ENCODE measurements around the gene OAS2.
"Not testable (repeated sequence)": the region's sequence is repeated elsewhere in the genome, so short reads cannot be mapped to it uniquely, and the experiment has no call there.

Gene OAS2

DNA sequence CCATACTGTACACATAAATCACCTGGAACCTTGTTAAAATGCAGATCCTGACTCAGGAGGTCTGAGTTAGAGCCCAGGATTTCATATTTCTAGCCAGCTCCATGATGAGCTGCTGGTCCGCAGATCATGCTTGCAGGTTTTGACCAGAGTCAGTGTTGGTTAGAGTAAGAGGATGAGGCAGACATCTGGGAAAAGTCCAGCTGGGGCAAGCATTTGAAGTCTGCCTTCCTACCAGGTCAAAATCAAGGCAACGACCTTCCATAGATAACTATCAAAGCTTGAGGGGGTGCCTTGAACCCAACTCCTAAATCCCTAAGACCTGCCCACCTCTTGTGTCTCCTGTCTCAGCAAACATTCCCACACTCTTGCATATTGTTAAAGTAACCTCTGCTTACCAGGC, 9.2 kb downstream of the OAS2 start:
- DNase-seq = no peak

DNA sequence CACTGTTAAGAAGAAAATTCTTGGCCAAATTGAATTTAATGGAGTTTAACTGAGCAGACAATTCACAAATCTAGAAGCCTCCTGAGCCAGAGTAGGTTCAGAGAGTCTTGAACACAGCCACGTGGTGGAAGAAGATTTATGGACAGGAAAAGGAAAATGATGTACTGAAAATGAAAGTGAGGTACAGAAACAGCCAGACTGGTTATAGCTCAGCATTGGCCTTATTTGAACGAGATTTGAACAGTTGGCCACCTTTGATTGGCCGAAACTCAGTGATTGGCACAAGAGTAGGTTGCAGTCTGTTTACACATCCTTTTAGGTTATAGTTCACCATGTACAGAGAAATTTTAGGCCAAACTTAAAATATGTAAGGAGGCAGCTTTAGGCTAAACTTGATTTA, 9.9 kb downstream of the OAS2 start:
- no peak for DNase-seq

DNA sequence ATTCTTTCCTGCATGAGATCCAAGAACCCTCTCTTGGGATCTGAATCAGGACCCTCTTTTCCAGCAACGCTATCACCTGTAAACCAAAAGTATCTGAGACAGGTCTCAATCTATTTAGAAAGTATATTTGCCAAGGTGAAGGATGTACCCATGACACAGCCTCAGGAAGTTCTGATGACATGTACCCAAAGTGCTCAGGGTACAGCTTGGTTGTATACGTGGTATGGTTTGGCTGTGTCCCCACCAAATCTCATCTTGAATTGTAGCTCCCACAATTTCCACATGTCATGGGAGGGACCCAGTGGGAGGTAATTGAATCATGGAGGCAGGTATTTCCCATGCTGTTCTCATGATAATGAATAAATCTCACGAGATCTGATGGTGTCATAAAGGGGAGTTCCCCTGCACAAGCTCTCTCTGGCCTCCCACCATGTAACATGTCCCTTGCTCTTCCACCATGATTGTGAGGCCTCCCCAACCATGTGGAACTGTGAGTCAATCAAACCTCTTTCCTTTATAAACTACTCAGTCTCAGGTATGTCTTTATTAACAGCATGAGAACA, 10.6 kb downstream of the OAS2 start:
- not testable (repeated sequence) for DNase-seq

DNA sequence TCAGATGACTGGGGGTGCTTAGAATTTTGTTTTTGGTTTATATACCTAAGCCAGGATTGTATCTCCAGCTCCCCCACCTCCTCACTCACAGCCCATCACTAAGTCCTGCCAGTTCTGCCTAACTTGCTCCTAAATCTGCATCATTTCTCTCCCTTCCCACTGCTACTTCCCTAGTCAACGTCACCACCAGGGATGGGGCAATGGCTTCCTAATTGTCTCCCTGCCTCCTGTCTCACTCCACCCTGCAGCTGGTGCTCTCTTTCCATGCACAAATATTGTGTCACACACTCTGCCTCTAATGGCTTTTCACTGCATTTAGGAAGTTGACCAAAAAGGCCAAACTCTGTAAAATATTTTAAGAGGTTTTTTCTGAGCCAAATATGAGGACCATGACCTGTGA, 11.5 kb downstream of the OAS2 start:
- no peak for DNase-seq

GRCh38 chr12:112992541-112993398, 14.5 kb downstream of the OAS2 start:
- peak; percentile 77 for DNase-seq

- no peak for DNase-seq
Measured at GRCh38 chr12:112995008-112995407, 16.7 kb downstream of the OAS2 start.

DNA sequence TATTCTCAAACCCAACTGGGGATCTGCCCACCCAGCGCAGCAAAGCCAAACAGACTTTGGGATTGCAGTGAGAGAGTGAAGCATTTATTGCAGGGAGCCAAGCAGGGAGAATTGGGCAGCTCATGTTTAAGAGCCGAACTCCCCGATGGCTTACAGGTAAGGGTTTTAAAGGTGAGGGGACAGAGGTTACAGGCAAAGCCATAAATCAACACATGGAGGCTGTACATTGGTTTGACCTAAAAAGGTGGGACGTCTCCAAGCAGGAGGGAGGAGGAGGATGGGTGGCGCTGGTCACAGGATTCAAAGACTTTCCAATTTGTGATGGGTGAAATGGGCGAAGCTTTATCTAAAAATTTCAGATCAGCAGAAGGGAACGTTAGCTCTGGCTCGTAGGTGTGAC, 18.2 kb downstream of the OAS2 start:
- no peak for DNase-seq

GRCh38 chr12:112997506-112997905, 19.2 kb downstream of the OAS2 start:
- DNase-seq = no peak

- DNase-seq = no peak
Measured at GRCh38 chr12:112998987-112999767, 20.9 kb downstream of the OAS2 start.

- no peak for DNase-seq
Measured at GRCh38 chr12:113000433-113000832, 22.1 kb downstream of the OAS2 start.

DNA sequence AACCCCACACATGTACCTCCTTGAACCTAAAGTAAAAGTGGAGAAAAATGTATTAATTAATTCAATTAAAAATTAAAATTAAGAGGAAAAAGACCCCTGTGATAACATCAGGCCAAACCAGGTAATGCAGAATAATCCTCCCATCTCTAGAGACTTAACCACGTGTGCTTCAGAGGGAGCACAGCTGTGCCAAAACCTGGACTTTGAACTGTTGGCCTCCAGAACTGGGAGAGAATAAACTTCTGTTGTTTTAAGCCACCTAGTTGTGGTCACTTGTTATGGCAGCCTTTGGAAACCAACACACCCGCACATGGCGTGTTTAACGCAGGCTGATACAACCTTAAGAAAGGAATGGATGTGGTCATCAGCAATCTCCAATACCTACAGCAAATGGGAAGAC, 23.8 kb downstream of the OAS2 start:
- no peak for DNase-seq

GRCh38 chr12:113002676-113003075, 24.4 kb downstream of the OAS2 start:
- DNase-seq = no peak

- DNase-seq = no peak
Measured at GRCh38 chr12:113003636-113004035, 25.3 kb downstream of the OAS2 start.

GRCh38 chr12:113005762-113006161, 27.4 kb downstream of the OAS2 start:
- DNase-seq = peak; percentile 30

DNA sequence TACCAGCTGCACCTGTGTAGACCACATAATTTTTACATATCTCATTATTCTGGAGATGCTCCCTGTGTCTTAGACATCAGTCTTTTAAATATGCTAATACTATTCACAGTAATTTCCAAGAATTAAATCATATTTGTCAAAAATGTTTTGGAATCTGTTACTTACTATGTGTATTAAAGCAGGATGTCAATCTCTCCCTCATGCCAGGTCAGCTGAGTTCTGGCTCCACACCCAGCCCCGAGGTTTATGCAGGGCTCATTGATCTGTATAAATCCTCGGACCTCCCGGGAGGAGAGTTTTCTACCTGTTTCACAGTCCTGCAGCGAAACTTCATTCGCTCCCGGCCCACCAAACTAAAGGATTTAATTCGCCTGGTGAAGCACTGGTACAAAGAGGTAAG, 27.9 kb downstream of the OAS2 start:
- no peak for DNase-seq

DNA sequence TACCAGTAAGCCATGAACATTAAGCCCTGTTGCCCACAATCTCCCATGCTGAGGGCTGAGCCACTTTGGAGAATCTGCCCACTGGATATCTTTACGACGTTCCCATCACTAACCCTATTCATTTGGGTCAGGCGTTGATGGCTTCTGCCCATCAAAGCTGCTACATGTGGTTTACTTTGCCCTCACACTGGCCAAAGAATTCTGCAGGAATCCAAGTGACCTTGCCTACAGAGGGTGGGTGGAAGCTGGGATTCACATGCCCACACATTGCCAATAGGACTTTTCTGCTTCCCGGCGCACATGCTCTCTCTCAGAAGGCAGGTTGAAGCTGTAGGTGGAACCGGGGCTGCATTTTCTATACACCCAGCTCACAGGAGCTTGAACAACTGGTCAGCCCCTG, 28.3 kb downstream of the OAS2 start:
- no peak for DNase-seq

- no peak for DNase-seq
Measured at GRCh38 chr12:113007166-113007565, 28.8 kb downstream of the OAS2 start.

GRCh38 chr12:113010701-113011100, 32.4 kb downstream of the OAS2 start:
- DNase-seq = no peak

DNA sequence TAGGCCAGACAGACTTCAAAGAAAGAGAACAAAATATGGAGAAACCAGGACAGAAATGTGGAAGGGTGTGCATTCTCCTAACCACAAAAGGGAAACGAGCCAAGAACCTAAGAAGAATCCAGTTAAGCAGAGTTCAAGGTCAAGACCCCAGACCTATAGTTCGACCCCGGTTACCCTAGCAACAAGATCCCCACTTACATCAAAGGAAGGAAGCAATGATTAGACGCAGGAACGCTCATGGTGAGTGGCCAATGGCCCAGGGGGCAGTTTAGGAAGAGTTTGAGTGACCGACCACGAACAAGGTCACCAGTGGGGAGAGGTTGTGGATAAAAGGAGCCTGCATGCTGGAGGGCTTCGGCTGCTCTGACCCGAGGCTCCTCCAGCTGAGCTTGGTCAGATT, 36.2 kb downstream of the OAS2 start:
- no peak for DNase-seq

- no peak for DNase-seq
Measured at GRCh38 chr12:113016796-113017195, 38.5 kb downstream of the OAS2 start.

DNA sequence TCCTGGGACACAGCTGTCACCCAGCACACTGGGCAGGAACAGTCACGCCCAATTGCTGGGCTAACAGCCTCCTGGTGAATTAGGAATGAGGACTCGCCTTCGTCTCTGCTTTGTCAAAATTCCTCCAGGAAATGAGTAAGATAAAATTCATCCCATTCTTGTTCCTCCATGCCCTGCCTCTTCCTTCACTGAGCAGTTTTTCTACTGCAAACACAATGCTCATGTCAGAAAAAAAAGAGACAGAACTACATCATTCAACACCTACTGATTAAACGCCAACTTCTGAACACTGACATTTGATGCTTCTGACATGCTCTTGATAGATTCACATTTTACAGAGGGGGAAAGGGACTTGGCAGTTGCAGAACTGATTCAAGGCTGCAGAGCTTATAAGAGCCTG, 40.7 kb downstream of the OAS2 start:
- DNase-seq = no peak

DNA sequence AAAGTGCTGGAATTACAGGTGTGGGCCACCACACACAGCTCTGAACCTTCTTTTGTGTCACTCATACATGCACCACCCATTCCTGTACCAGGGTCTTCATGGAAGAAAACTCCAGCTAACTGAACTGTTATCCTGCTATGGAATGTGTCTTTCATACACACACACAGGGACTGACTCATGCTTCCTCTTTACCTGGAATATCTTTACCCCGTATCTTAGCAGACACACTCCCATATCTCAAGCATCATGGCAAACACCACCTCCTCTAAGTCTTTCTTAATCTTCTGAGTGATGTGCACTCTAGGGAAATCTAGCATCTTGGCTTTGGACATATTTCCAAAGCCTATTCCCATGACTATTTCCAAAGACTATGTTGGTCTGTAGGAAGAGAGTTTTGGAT, 43.2 kb downstream of the OAS2 start:
- DNase-seq = no peak

DNA sequence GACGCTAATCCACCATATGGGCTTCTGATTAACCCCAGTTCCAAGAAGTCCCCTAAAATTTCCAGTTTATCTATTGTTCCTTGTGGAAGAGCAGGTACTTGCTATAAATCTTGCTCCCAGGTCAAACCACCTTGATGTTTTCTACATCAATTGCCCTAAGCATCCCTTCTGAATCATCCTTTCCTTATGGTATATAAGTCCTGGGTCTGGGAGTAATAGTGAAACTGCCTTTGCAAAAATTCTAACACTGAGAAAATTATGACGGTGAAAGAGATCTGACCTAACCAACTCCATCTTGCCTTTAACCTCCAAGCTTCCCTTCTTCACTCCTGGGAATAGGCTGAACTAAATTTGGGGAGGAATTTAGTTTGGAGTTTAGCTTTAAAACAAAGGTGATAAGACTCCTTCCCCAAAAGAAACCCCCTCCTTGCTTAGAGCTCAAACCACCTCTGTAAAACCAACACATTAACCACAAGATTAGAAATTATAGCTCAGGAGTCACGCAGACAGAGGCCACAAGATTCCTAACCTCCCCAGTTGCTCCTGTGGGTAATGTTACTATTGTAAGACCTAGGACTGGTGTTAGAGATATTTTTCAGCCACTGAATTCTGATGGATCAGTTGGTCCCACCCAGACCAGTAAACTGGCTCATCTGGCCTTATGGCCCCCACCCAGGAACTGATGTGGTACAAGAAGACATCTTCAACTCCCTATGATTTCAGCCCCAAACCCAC, 44.4 kb downstream of the OAS2 start:
- DNase-seq = no peak
